ENCODE data around the gene LARGE1.

Gene LARGE1

DNA sequence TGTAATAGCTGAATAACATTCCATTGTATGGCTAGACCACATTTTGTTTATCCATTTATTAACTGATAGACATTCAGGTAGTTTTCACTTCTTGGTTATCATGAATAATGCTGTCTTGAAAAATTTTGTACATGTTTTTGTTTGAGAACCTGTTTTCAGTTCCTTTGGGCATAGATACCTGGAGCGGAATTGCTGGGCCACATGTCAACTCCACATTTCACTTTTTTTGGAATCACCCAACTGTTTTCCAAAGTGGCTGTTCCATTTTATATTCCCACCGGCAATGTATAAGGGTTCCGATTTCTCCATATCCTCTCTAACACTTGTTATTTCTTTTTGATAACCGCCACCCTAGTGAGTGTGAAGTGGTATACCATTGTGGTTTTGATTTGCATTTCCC is 184.3 kb downstream of the LARGE1 start:
- H3K4me1 Mint-ChIP-seq = no peaks in the 10 kb centered on the region
- H3K9me3 Mint-ChIP-seq = no peaks in the 10 kb centered on the region
- no peak for DNase-seq (ENCODE audit: low spot score in 2 of 2)
- ATAC-seq (replicated peaks; ENCODE audit: extremely low read depth, poor library complexity, severe bottlenecking) = no peak
- H3K27me3 Mint-ChIP-seq = no peaks in the 10 kb centered on the region
- no peak overlapping the region for H3K4me3 Mint-ChIP-seq
- H3K36me3 Mint-ChIP-seq (ENCODE audit: insufficient read depth) = no peaks in the 10 kb centered on the region
- H3K27ac Mint-ChIP-seq (ENCODE audit: low read depth) = no peak overlapping the region

DNA sequence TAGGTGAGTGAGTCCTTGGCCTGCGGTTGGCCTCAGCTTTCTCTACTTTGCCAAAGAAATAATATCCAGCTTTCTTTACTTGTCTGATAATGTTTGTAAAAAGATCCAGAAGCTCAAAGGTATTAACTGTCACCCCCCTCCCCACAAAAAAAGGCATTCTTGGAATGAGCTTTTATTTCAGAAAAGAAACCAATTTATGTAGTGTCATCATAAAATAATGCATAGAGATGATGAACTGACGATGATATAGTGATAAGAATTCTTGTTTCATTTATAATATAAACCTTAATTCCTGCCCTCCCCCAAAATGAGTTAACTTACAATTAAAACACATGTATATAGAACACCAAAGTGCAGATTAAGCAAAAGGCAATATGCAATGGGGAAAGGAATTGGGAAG is 191.4 kb downstream of the LARGE1 start:
- H3K4me1 Mint-ChIP-seq = no peaks in the 10 kb centered on the region
- peaks cover 9% of the 10 kb centered on the region for H3K9me3 Mint-ChIP-seq
- H3K27ac Mint-ChIP-seq (ENCODE audit: low read depth) = no peak overlapping the region
- DNase-seq (ENCODE audit: low spot score in 2 of 2) = no peak
- no peaks in the 10 kb centered on the region for H3K27me3 Mint-ChIP-seq
- H3K4me3 Mint-ChIP-seq = no peak overlapping the region
- ATAC-seq (replicated peaks; ENCODE audit: extremely low read depth, poor library complexity, severe bottlenecking) = no peak
- no peaks in the 10 kb centered on the region for H3K36me3 Mint-ChIP-seq (ENCODE audit: insufficient read depth)

DNA sequence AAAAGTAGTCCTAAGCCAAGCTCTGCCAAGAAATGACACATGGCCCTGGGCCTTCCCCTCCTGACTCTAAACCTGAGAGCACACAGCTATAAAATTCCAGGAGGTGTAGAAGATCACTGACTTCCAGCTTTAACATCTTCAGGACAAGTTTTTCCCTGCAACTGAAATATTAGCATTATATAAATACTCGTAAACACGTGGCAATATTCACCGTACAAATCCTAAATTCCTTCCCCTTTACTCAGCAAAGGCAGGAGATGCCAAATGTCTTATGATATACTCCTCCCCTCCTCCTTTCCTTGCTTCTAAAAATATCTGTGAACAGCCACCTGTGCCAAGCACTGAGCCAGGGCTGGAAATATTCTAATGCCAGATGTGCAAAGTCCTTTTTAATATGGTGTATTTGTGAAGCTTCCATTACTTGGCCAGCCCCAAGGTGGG is 194.0 kb downstream of the LARGE1 start:
- Mint-ChIP-seq H3K27ac (ENCODE audit: low read depth) (no peak overlapping the region), H3K36me3 (ENCODE audit: insufficient read depth) (no peaks in the 10 kb centered on the region), H3K9me3 (peaks cover 22% of the 10 kb centered on the region), H3K27me3 (no peaks in the 10 kb centered on the region), H3K4me1 (no peaks in the 10 kb centered on the region), H3K4me3 (no peak overlapping the region)
- no peak for ATAC-seq (replicated peaks; ENCODE audit: extremely low read depth, poor library complexity, severe bottlenecking)
- no peak for DNase-seq (ENCODE audit: low spot score in 2 of 2)

DNA sequence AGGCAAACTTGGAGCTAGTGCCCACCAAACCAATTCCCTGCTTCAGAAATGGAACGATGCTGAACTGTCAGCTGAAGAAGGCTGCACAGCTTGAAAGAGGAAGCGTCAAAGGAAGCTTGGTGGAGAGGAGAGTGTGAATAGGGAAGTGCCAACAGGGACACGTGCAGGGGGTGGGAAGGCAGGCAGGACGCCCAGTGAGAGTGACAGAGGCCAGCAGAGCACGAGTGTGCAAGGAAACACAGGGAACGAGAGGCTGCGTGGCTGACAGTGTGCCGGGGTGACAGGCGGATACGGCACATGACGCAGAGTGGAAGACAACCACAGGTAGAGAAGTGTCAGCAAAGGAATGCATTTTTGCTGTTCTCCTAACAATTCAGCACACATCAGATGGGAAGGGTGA is 196.4 kb downstream of the LARGE1 start:
- Mint-ChIP-seq H3K9me3 (peaks cover 22% of the 10 kb centered on the region), H3K4me3 (no peak overlapping the region), H3K36me3 (ENCODE audit: insufficient read depth) (no peaks in the 10 kb centered on the region), H3K27me3 (no peaks in the 10 kb centered on the region), H3K27ac (ENCODE audit: low read depth) (no peak overlapping the region), H3K4me1 (no peaks in the 10 kb centered on the region)
- ATAC-seq (replicated peaks; ENCODE audit: extremely low read depth, poor library complexity, severe bottlenecking) = no peak
- no peak for DNase-seq (ENCODE audit: low spot score in 2 of 2)

DNA sequence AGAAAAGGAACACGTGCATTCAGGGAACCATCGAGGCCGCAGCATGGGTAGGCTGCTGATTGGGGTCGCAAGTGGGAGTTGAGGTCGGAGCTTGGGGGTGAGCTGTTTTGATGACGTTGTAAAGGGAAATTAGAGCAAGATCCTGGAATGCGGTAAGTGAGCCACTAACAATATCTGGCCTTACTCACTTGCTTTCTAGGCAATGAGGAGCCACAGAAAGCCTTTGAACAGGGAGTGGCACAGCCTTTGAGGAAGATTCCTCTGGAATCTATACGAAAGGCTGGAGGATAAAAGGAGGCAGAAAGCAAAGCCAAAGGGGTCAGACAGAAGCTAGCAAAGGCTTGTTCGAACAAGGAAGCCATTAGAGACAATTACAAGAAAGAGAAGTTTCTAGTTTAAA is 197.5 kb downstream of the LARGE1 start:
- no peaks in the 10 kb centered on the region for H3K36me3 Mint-ChIP-seq (ENCODE audit: insufficient read depth)
- H3K27me3 Mint-ChIP-seq = no peaks in the 10 kb centered on the region
- no peak overlapping the region for H3K27ac Mint-ChIP-seq (ENCODE audit: low read depth)
- no peak for DNase-seq (ENCODE audit: low spot score in 2 of 2)
- H3K9me3 Mint-ChIP-seq = peaks cover 22% of the 10 kb centered on the region
- no peak for ATAC-seq (replicated peaks; ENCODE audit: extremely low read depth, poor library complexity, severe bottlenecking)
- H3K4me3 Mint-ChIP-seq = no peak overlapping the region
- H3K4me1 Mint-ChIP-seq = no peaks in the 10 kb centered on the region

DNA sequence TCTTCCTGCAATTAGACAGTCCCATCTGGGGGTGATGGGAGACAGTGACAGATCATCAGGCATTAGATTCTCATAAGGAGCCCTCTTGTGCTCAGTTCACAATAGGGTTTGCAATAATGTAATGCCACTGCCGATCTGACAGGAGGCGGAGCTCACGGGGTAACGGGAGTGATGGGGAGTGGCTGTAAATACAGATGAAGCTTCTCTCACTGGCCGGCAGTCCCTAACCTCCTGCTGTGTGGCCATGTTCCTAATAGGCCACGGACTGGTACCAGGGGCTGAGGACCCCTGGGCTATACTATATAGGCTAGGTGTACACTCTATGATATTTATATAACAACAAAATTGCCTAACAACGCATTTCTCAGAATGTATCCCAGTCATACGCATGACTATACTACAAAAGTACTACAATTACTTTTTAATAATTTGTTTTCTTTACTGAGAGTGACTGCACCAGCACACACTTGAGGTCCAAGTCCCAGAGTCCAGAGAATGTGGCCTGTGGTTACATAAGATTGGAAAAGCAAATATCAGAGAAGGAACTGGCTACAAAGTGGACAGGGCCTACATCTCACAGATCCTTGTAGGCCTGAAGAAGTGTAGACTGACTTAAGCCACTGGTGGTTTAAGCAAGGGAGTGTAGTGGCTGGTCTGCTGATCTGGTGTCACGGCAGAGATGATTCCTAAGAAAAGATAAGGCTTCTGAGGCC is 200.0 kb downstream of the LARGE1 start:
- no peak for ATAC-seq (replicated peaks; ENCODE audit: extremely low read depth, poor library complexity, severe bottlenecking)
- Mint-ChIP-seq H3K36me3 (ENCODE audit: insufficient read depth) (no peaks in the 10 kb centered on the region), H3K4me3 (no peak overlapping the region)

DNA sequence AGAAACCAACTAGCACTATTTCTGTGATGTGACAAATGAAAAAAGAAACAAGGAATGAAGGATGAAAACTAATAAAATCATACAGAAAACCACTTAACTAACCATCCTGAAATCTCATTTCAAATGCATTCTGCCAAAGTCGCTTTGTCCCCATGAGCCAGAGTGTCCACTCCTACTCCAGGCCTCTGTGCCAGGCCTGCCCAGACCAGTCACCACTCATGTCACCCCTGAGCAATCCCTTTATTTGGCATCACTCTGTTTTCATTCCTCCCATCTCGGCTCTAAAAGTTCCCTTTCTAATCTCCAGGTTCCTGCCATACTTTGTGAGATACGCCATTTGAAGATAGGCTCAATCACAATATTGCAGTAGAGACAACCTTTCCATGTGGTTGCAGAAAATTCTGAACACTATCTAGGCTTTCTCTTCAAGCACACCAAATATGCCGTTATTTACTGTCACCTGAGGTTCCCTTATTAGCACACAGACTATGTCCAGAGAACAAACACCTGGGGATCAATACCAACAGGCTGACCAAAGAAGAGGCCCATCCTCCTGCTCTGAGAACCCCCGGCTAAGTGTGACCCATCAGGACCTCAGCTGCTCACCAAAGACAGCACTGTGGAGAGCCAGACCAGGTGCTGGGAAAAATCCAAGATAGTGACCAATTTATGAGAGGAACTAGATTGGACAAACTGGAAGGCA is 202.4 kb downstream of the LARGE1 start:
- no peaks in the 10 kb centered on the region for H3K36me3 Mint-ChIP-seq (ENCODE audit: insufficient read depth)
- H3K4me3 Mint-ChIP-seq = no peak overlapping the region
- H3K4me1 Mint-ChIP-seq = no peaks in the 10 kb centered on the region
- no peak overlapping the region for H3K27ac Mint-ChIP-seq (ENCODE audit: low read depth)
- no peaks in the 10 kb centered on the region for H3K27me3 Mint-ChIP-seq
- DNase-seq (ENCODE audit: low spot score in 2 of 2) = no peak
- ATAC-seq (replicated peaks; ENCODE audit: extremely low read depth, poor library complexity, severe bottlenecking) = no peak
- H3K9me3 Mint-ChIP-seq = peaks cover 11% of the 10 kb centered on the region

More for the DNA sequence above, 200.0 kb downstream of the LARGE1 start:
- Mint-ChIP-seq H3K4me1 (no peaks in the 10 kb centered on the region), H3K27me3 (no peaks in the 10 kb centered on the region), H3K9me3 (peaks cover 22% of the 10 kb centered on the region), H3K27ac (ENCODE audit: low read depth) (no peak overlapping the region)
- no peak for DNase-seq (ENCODE audit: low spot score in 2 of 2)

DNA sequence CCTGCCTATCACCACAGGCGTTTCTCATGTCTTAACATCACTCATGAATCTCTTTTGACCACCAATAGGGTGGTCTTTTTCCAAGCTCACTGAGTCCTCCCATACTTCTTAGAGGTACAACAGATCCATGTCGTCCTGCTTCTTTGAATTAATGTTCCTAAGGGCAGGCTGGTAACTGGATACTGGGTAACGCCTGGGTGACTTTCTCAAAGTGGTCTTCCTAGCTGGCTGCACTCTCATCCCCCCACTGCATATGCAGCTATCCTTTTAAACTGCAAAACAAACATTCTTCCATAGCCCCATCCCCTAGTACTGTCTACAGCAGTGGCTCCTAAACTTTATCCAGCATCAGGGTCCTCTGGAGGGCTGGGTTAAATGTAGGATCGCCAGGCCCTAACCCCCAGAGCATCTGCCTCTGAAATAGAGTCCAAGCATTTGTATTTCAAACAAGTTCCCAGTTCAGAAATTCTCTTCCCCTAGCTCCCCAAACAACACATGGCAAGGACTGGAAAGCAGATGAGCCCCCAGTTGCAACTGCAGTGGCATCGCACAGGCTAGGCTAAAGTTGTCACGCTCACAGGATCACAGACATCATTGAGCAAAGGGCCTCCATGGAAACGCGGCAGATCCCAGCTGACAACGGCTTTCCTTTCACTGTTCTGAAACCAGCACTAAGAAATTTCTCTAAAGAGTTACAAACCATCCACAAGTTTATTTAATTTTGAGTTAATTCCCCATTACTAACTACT is 204.9 kb downstream of the LARGE1 start:
- H3K27ac Mint-ChIP-seq (ENCODE audit: low read depth) = no peak overlapping the region
- no peaks in the 10 kb centered on the region for H3K4me1 Mint-ChIP-seq
- no peak for ATAC-seq (replicated peaks; ENCODE audit: extremely low read depth, poor library complexity, severe bottlenecking)
- peaks cover 23% of the 10 kb centered on the region for H3K9me3 Mint-ChIP-seq
- no peaks in the 10 kb centered on the region for H3K36me3 Mint-ChIP-seq (ENCODE audit: insufficient read depth)
- no peak for DNase-seq (ENCODE audit: low spot score in 2 of 2)
- no peak overlapping the region for H3K4me3 Mint-ChIP-seq
- no peaks in the 10 kb centered on the region for H3K27me3 Mint-ChIP-seq

DNA sequence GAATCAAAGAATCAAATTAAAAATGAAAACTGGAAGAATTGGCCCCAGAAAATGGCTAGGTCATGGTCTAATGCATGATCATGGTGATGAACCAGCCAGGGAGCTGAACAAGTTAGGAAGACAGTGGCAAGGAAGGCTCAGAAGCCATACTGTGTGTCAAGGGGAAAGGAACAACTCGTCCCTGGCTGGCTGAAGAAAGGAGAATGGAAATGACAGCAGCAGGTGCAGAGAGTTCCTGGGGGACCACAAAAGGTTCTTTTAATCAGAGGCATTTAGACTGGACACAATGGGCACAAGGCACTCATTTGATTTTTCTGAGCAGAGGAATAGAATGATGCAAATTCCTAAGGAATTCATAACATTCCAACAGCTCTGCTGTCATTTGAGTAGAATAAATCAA is 209.9 kb downstream of the LARGE1 start:
- Mint-ChIP-seq H3K27me3 (no peaks in the 10 kb centered on the region), H3K4me3 (no peak overlapping the region), H3K4me1 (no peaks in the 10 kb centered on the region), H3K27ac (ENCODE audit: low read depth) (no peak overlapping the region), H3K9me3 (peaks cover 28% of the 10 kb centered on the region), H3K36me3 (ENCODE audit: insufficient read depth) (no peaks in the 10 kb centered on the region)
- no peak for ATAC-seq (replicated peaks; ENCODE audit: extremely low read depth, poor library complexity, severe bottlenecking)
- DNase-seq (ENCODE audit: low spot score in 2 of 2) = no peak

DNA sequence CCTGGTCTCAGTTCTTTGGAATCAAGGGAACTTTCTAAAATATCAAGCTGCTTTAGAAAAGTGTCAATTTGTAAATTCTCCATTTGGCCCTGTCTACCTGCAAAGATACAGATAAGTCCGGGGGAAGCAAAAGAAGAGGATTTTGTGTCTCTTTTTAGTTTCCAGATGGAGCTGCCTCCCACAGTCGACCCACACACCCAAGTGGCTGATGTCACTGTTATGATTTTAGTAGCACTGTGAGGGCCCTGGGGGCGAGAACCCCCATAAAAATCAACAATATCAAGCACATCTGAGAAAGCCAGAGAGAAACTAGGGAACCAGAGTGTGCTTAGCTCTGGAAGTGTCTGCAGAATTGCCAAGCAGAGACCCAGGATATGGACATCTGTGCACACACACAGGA is 212.7 kb downstream of the LARGE1 start:
- Mint-ChIP-seq H3K36me3 (ENCODE audit: insufficient read depth) (no peaks in the 10 kb centered on the region), H3K27me3 (no peaks in the 10 kb centered on the region), H3K9me3 (peaks cover 33% of the 10 kb centered on the region), H3K4me3 (no peak overlapping the region), H3K4me1 (no peaks in the 10 kb centered on the region), H3K27ac (ENCODE audit: low read depth) (no peak overlapping the region)
- DNase-seq (ENCODE audit: low spot score in 2 of 2) = no peak
- ATAC-seq (replicated peaks; ENCODE audit: extremely low read depth, poor library complexity, severe bottlenecking) = no peak

DNA sequence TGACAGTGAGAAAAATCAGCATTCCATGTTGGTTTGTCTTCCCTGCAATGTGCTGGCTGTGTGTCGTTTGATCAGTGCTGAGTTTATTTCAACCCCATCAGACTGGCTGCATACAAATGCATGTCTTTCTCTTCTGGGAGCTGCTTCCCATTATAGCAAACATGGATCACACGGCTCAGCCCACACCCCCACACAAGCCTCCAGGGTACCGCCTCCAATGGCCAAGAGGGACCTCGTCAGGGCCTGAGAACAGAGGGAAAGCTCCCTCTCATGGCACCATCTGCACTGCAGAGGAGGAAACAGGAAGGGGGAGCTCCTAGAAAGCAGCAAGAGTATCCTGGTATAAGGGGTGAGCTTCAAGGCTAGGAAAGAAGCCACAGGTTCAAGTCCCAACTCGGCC is 214.2 kb downstream of the LARGE1 start:
- DNase-seq (ENCODE audit: low spot score in 2 of 2) (no peak), ATAC-seq (replicated peaks; ENCODE audit: extremely low read depth, poor library complexity, severe bottlenecking) (no peak)
- Mint-ChIP-seq H3K36me3 (ENCODE audit: insufficient read depth) (no peaks in the 10 kb centered on the region), H3K27ac (ENCODE audit: low read depth) (no peak overlapping the region), H3K9me3 (peaks cover 27% of the 10 kb centered on the region), H3K27me3 (no peaks in the 10 kb centered on the region), H3K4me1 (no peaks in the 10 kb centered on the region), H3K4me3 (no peak overlapping the region)

DNA sequence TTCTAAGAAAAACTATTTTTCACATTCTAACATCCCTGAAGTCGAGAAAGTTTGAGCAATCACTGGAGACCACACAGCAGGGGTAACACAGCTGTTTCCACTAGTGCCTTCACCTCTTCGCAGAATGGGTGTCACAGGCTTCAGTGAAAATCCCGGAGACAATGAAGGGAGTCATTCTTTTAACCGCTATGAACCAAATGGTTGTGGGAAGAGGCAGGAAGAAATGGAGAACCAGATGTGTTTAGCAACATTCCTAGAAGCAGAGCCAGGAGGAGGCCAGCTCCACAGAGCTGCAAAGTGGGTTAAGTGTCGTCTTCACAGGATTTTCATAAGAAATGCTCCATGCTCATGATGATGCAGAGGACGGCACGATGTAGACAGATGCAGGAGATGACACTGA is 221.1 kb downstream of the LARGE1 start:
- Mint-ChIP-seq H3K36me3 (ENCODE audit: insufficient read depth) (no peaks in the 10 kb centered on the region), H3K4me1 (no peaks in the 10 kb centered on the region), H3K27me3 (no peaks in the 10 kb centered on the region), H3K4me3 (no peak overlapping the region), H3K27ac (ENCODE audit: low read depth) (no peak overlapping the region), H3K9me3 (peaks cover 30% of the 10 kb centered on the region)
- no peak for DNase-seq (ENCODE audit: low spot score in 2 of 2)
- no peak for ATAC-seq (replicated peaks; ENCODE audit: extremely low read depth, poor library complexity, severe bottlenecking)

DNA sequence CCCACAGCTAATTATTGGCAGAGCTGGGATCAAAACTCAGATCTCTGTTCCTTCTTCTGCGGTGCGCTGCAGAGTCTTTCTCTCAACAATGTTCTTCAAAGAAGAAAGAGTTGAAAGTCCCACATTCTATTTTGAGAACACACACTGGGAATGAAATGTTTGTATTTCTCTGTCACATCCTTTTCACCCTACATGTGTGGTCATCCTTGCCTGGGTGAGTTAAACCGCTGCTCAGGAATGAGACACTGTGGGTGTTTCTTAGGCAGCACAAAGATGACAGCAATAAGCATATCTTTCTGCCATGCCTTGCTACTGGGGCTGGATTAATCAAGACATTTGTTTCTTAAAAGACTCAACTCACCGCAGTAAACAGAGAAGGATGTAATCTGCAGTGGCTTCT is 222.6 kb downstream of the LARGE1 start:
- H3K4me3 Mint-ChIP-seq = no peak overlapping the region
- no peaks in the 10 kb centered on the region for H3K27me3 Mint-ChIP-seq
- peaks cover 26% of the 10 kb centered on the region for H3K9me3 Mint-ChIP-seq
- DNase-seq (ENCODE audit: low spot score in 2 of 2) = no peak
- H3K4me1 Mint-ChIP-seq = no peaks in the 10 kb centered on the region
- H3K36me3 Mint-ChIP-seq (ENCODE audit: insufficient read depth) = no peaks in the 10 kb centered on the region
- no peak overlapping the region for H3K27ac Mint-ChIP-seq (ENCODE audit: low read depth)
- ATAC-seq (replicated peaks; ENCODE audit: extremely low read depth, poor library complexity, severe bottlenecking) = no peak
